GM12891 (cell line): Measurements from ENCODE around the gene IQCH.

ENCODE experiments used
- POLR2A ChIP-seq: IDR thresholded peaks from 2 replicates; pipeline ENCODE4 v1.6.1; 2011; ENCODE audit warnings: low read depth, low read length, control low read depth
- POLR2AphosphoS5 ChIP-seq: IDR thresholded peaks from 2 replicates; pipeline ENCODE4 v1.6.1; 2011; ENCODE audit warnings: low read depth, low read length, control low read depth
- POU2F2 ChIP-seq: IDR thresholded peaks from 2 replicates; pipeline ENCODE4 v1.6.1; 2011; ENCODE audit warnings: low read depth, mild to moderate bottlenecking, control low read depth, low read length, moderate library complexity
- SPI1 ChIP-seq: IDR thresholded peaks from 2 replicates; pipeline ENCODE4 v1.6.1; 2011; ENCODE audit warnings: low read depth, low read length, control low read depth
- TAF1 ChIP-seq: IDR thresholded peaks from 2 replicates; pipeline ENCODE4 v1.6.1; 2011; ENCODE audit warnings: low read depth, low read length, control low read depth

DNA sequence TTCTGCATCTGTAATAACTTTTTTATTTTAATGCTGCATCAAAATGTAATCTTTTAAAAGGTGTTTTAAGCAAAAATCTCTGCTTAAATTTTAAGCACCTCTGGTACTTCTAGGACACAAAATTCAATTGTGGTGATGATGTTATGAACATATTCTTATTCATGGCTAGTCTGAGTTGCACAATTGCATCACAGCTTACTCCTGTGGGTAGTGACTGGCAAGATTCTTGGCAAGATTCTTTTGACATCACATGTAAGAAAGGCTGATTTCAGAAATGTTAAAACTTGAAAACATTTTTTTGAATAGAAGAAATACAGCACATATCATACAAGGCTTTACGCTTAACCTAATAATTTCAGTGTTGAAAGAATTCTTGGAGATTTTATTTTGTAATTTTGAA, 35.7 kb downstream of the IQCH start:
- TF ChIP-seq POLR2A (no peak), POLR2AphosphoS5 (no peak), TAF1 (no peak), POU2F2 (no peak), SPI1 (no peak)
